ENCODE data around the gene PDLIM1.

Gene PDLIM1

DNA sequence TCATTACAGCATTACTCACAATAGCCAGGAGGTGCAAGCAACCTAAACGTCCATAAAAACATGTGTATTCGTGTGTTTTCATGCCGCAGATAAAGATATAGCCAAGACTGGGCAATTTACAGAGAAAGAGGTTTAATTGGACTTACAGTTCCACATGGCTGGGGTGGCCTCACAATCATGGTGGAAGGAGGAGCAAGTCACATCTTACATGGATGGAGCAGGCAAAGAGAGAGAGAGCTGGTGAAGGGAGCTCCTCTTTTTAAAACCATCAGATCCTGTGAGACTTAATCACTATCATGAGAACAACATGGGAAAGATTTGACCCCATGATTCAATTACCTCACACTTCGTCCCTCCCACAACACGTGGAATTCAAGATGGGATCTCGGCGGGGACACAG, 33.0 kb downstream of the PDLIM1 start:
- no peak for ATAC-seq
- no peak for TF ChIP-seq ZC3H10 (CRISPR knock-in tag; IDR thresholded peaks at IDR 0.05)
- TF ChIP-seq OSR1 (CRISPR knock-in tag; IDR thresholded peaks at IDR 0.05): no peak
- TF ChIP-seq, protein P1, sequence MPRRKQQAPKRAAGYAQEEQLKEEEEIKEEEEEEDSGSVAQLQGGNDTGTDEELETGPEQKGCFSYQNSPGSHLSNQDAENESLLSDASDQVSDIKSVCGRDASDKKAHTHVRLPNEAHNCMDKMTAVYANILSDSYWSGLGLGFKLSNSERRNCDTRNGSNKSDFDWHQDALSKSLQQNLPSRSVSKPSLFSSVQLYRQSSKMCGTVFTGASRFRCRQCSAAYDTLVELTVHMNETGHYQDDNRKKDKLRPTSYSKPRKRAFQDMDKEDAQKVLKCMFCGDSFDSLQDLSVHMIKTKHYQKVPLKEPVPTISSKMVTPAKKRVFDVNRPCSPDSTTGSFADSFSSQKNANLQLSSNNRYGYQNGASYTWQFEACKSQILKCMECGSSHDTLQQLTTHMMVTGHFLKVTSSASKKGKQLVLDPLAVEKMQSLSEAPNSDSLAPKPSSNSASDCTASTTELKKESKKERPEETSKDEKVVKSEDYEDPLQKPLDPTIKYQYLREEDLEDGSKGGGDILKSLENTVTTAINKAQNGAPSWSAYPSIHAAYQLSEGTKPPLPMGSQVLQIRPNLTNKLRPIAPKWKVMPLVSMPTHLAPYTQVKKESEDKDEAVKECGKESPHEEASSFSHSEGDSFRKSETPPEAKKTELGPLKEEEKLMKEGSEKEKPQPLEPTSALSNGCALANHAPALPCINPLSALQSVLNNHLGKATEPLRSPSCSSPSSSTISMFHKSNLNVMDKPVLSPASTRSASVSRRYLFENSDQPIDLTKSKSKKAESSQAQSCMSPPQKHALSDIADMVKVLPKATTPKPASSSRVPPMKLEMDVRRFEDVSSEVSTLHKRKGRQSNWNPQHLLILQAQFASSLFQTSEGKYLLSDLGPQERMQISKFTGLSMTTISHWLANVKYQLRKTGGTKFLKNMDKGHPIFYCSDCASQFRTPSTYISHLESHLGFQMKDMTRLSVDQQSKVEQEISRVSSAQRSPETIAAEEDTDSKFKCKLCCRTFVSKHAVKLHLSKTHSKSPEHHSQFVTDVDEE (CRISPR knock-in tag; IDR thresholded peaks at IDR 0.05): no peak
- no peak for TF ChIP-seq ZFP30 (CRISPR knock-in tag; IDR thresholded peaks at IDR 0.05)
- TF ChIP-seq ZNF8 (CRISPR knock-in tag; IDR thresholded peaks at IDR 0.05): no peak
- no peak for TF ChIP-seq RARB (CRISPR knock-in tag; IDR thresholded peaks at IDR 0.05)
- TF ChIP-seq BACH2 (CRISPR knock-in tag; IDR thresholded peaks at IDR 0.05; ENCODE audit: borderline replicate concordance): no peak
- TF ChIP-seq PATZ1 (CRISPR knock-in tag; IDR thresholded peaks at IDR 0.05; ENCODE audit: borderline replicate concordance): no peak
- no peak for TF ChIP-seq SNAI2 (CRISPR knock-in tag; IDR thresholded peaks at IDR 0.05)
- TF ChIP-seq ZNF565 (CRISPR knock-in tag; conservative IDR thresholded peaks at IDR 0.05; ENCODE audit: low read depth): no peak
- TF ChIP-seq, protein P2, sequence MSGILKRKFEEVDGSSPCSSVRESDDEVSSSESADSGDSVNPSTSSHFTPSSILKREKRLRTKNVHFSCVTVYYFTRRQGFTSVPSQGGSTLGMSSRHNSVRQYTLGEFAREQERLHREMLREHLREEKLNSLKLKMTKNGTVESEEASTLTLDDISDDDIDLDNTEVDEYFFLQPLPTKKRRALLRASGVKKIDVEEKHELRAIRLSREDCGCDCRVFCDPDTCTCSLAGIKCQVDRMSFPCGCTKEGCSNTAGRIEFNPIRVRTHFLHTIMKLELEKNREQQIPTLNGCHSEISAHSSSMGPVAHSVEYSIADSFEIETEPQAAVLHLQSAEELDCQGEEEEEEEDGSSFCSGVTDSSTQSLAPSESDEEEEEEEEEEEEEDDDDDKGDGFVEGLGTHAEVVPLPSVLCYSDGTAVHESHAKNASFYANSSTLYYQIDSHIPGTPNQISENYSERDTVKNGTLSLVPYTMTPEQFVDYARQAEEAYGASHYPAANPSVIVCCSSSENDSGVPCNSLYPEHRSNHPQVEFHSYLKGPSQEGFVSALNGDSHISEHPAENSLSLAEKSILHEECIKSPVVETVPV (CRISPR knock-in tag; IDR thresholded peaks at IDR 0.05): no peak
- TF ChIP-seq ZFP3 (CRISPR knock-in tag; IDR thresholded peaks at IDR 0.05): no peak
- no peak for TF ChIP-seq GLIS3 (CRISPR knock-in tag; IDR thresholded peaks at IDR 0.05)
- TF ChIP-seq TCF4 (CRISPR knock-in tag; IDR thresholded peaks at IDR 0.05; ENCODE audit: borderline replicate concordance): no peak

GRCh38 chr10:95256268-95256667, 34.5 kb downstream of the PDLIM1 start:
- TF ChIP-seq ZFP3 (CRISPR knock-in tag; IDR thresholded peaks at IDR 0.05) (no peak), CREB5 (CRISPR knock-in tag; IDR thresholded peaks at IDR 0.05; ENCODE audit: low read depth) (no peak), ISL1 (CRISPR knock-in tag; IDR thresholded peaks at IDR 0.05) (no peak)
- no peak for ATAC-seq

DNA sequence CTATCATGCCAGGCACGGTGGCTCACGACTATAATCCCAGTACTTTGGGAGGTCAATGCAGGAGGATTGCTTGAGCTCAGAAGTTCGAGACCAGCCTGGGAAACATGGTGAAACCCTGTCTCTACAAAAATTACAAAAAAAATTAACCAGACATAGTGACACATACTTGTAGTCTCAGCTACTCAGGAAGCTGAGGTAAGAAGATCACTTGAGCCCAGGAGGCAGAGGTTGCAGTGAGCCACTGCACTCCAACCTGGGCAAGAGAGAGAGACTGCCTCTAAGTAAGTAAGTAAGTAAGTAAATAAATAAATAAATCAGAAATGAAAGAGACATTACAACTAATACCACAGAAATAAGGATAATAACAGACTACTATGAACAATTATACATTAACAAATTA, 36.2 kb downstream of the PDLIM1 start:
- TF ChIP-seq ZFP3 (CRISPR knock-in tag; IDR thresholded peaks at IDR 0.05): no peak
- no peak for TF ChIP-seq PATZ1 (CRISPR knock-in tag; IDR thresholded peaks at IDR 0.05; ENCODE audit: borderline replicate concordance)
- TF ChIP-seq, protein P1 (CRISPR knock-in tag; IDR thresholded peaks at IDR 0.05): no peak
- no peak for TF ChIP-seq ZFP30 (CRISPR knock-in tag; IDR thresholded peaks at IDR 0.05)
- no peak for TF ChIP-seq BACH2 (CRISPR knock-in tag; IDR thresholded peaks at IDR 0.05; ENCODE audit: borderline replicate concordance)
- no peak for TF ChIP-seq RARB (CRISPR knock-in tag; IDR thresholded peaks at IDR 0.05)
- no peak for TF ChIP-seq ZNF70 (CRISPR knock-in tag; IDR thresholded peaks at IDR 0.05)
- no peak for TF ChIP-seq CREB5 (CRISPR knock-in tag; IDR thresholded peaks at IDR 0.05; ENCODE audit: low read depth)
- ATAC-seq: no peak
